ENCODE data around the gene CEACAM5.
A peak's percentile ranks its signal among the peaks of the same experiment; 100 is the strongest.
"Not testable (repeated sequence)": the region's sequence is repeated elsewhere in the genome, so short reads cannot be mapped to it uniquely, and the experiment has no call there.

The CEACAM5 gene

GRCh38 chr19:41739361-41739760 is 30.9 kb downstream of the CEACAM5 start:
- no peak for DNase-seq (ENCODE audit: extremely low read depth in 1 of 2, low read depth in 1 of 2)

- DNase-seq (ENCODE audit: extremely low read depth in 1 of 2, low read depth in 1 of 2), result no peak
Measured at GRCh38 chr19:41740415-41741243, 32.2 kb downstream of the CEACAM5 start.

GRCh38 chr19:41741244-41741554 is 32.8 kb downstream of the CEACAM5 start:
- DNase-seq (ENCODE audit: extremely low read depth in 1 of 2, low read depth in 1 of 2), result no peak

- DNase-seq (ENCODE audit: extremely low read depth in 1 of 2, low read depth in 1 of 2), result no peak
Measured at GRCh38 chr19:41744850-41745249, 36.4 kb downstream of the CEACAM5 start.

GRCh38 chr19:41745756-41746155 is 37.3 kb downstream of the CEACAM5 start:
- DNase-seq (ENCODE audit: extremely low read depth in 1 of 2, low read depth in 1 of 2), result no peak

GRCh38 chr19:41746593-41747227 is 38.3 kb downstream of the CEACAM5 start:
- DNase-seq (ENCODE audit: extremely low read depth in 1 of 2, low read depth in 1 of 2), result peak in 1 of 2 donors; percentile 22

GRCh38 chr19:41748012-41748411 is 39.6 kb downstream of the CEACAM5 start:
- no peak for DNase-seq (ENCODE audit: extremely low read depth in 1 of 2, low read depth in 1 of 2)

- DNase-seq (ENCODE audit: extremely low read depth in 1 of 2, low read depth in 1 of 2), result not testable (repeated sequence)
Measured at GRCh38 chr19:41750248-41751134, 42.1 kb downstream of the CEACAM5 start.

- DNase-seq (ENCODE audit: extremely low read depth in 1 of 2, low read depth in 1 of 2), result peak; percentile 34 to 62
Measured at GRCh38 chr19:41753159-41753558, 44.7 kb downstream of the CEACAM5 start.

- DNase-seq (ENCODE audit: extremely low read depth in 1 of 2, low read depth in 1 of 2), result peak; percentile 26 to 40
Measured at GRCh38 chr19:41753936-41754529, 45.6 kb downstream of the CEACAM5 start.

GRCh38 chr19:41755328-41755913 is 47.0 kb downstream of the CEACAM5 start, which contains the start of gene CEACAM6:
Gene CEACAM6, plus strand, starts transcription at chr19:41755530. Its CDS starts 109 bp downstream, at chr19:41755639.
- no peak for DNase-seq (ENCODE audit: extremely low read depth in 1 of 2, low read depth in 1 of 2)

- no peak for DNase-seq (ENCODE audit: extremely low read depth in 1 of 2, low read depth in 1 of 2)
Measured at GRCh38 chr19:41758846-41759245, 50.4 kb downstream of the CEACAM5 start.

GRCh38 chr19:41767115-41767514 is 58.7 kb downstream of the CEACAM5 start:
- DNase-seq (ENCODE audit: extremely low read depth in 1 of 2, low read depth in 1 of 2), result no peak

GRCh38 chr19:41768105-41768504 is 59.7 kb downstream of the CEACAM5 start:
- not testable (repeated sequence) for DNase-seq (ENCODE audit: extremely low read depth in 1 of 2, low read depth in 1 of 2)

- no peak for DNase-seq (ENCODE audit: extremely low read depth in 1 of 2, low read depth in 1 of 2)
Measured at GRCh38 chr19:41769608-41770007, 61.2 kb downstream of the CEACAM5 start.

- no peak for DNase-seq (ENCODE audit: extremely low read depth in 1 of 2, low read depth in 1 of 2)
Measured at GRCh38 chr19:41771410-41771809, 63.0 kb downstream of the CEACAM5 start.

- peak in 1 of 2 donors; percentile 19 for DNase-seq (ENCODE audit: extremely low read depth in 1 of 2, low read depth in 1 of 2)
Measured at GRCh38 chr19:41774515-41774980, 66.1 kb downstream of the CEACAM5 start.

GRCh38 chr19:41776700-41777099 is 68.3 kb downstream of the CEACAM5 start:
- DNase-seq (ENCODE audit: extremely low read depth in 1 of 2, low read depth in 1 of 2), result no peak

Data from activated CD8-positive, alpha-beta memory T cell treated with anti-CD3 and anti-CD28 coated beads for 1 hour (primary cell).